Neural cell (in vitro differentiated cells): Measurements from ENCODE around the gene PROZ. TPM values are rescaled to one million over a fixed set of nuclear protein-coding genes. Genes with fewer than 3 reads are reported as not detected.

ENCODE experiments used
- H2AFZ ChIP-seq: fragments of 200-600, 300-800 bp; sonication (generic), shearing (Covaris generic); 2 replicates; pipeline ENCODE4 v1.6.0; 2014; ENCODE audit warnings: low read depth, mild to moderate bottlenecking, antibody characterized with exemption, low read length, moderate library complexity
- H3F3A ChIP-seq: fragments of 200-600 bp; shearing (Covaris generic); 2 replicates; pipeline ENCODE4 v1.6.1; 2016; ENCODE audit warnings: mild to moderate bottlenecking, moderate library complexity, mixed read lengths, antibody characterized with exemption, low read length; ENCODE audit not compliant: insufficient read depth, poor library complexity, severe bottlenecking
- H3K27ac ChIP-seq: fragments of 200-600, 300-800 bp; sonication (generic), shearing (Covaris generic); 2 replicates; pipeline ENCODE4 v1.5.1; 2014; ENCODE audit warnings: mild to moderate bottlenecking, low read length, moderate library complexity
- H3K27me3 ChIP-seq: fragments of 300-800, 200-600 bp; sonication (generic), shearing (Covaris generic); 2 replicates; pipeline ENCODE4 v1.6.0; 2014; ENCODE audit warnings: mild to moderate bottlenecking, low read depth, low read length, moderate library complexity; ENCODE audit not compliant: insufficient read depth
- H3K36me3 ChIP-seq: fragments of 300-800, 200-600 bp; sonication (generic), shearing (Covaris generic); 2 replicates; pipeline ENCODE4 v1.5.1; 2014; ENCODE audit warnings: mild to moderate bottlenecking, antibody characterized with exemption, low read length, moderate library complexity; ENCODE audit not compliant: insufficient read depth
- H3K4me2 ChIP-seq: fragments of 300-800, 200-600 bp; sonication (generic), shearing (Covaris generic); 2 replicates; pipeline ENCODE4 v1.6.0; 2014; ENCODE audit warnings: mild to moderate bottlenecking, low read length
- H3K4me3 ChIP-seq: fragments of 300-800, 200-600 bp; sonication (generic), shearing (Covaris generic); 2 replicates; pipeline ENCODE4 v1.5.1; 2014; ENCODE audit warnings: mild to moderate bottlenecking, low read length, moderate library complexity
- H3K79me2 ChIP-seq: fragments of 200-600 bp; shearing (Covaris generic); replicated peaks from 2 replicates; pipeline ENCODE4 v1.6.0; 2014; ENCODE audit warnings: mild to moderate bottlenecking, low read length, moderate library complexity; ENCODE audit not compliant: insufficient read depth
- H3K9ac ChIP-seq: fragments of 300-800, 200-600 bp; sonication (generic), shearing (Covaris generic); 2 replicates; pipeline ENCODE4 v1.6.1; 2016; ENCODE audit warnings: mild to moderate bottlenecking, low read length, mixed read lengths
- H3K9me2 ChIP-seq: fragments of 200-600 bp; shearing (Covaris generic); 2 replicates; pipeline ENCODE4 v1.6.1; 2016; ENCODE audit warnings: mild to moderate bottlenecking, low read length, mixed read lengths; ENCODE audit not compliant: insufficient read depth
- H3K9me3 ChIP-seq: fragments of 200-600, 300-800 bp; sonication (generic), shearing (Covaris generic); 2 replicates; pipeline ENCODE4 v1.6.1; 2016; ENCODE audit warnings: mild to moderate bottlenecking, mixed run types, low read length, moderate library complexity, mixed read lengths
- H4K20me1 ChIP-seq: fragments of 200-600 bp; shearing (Covaris generic); 2 replicates; pipeline ENCODE4 v1.6.1; 2016; ENCODE audit warnings: mild to moderate bottlenecking, mixed run types; ENCODE audit not compliant: insufficient read depth
- EP300 ChIP-seq: fragments of 450-650 bp; conservative IDR thresholded peaks from 2 replicates; pipeline ENCODE4 v1.6.1; 2014; ENCODE audit warnings: antibody characterized with exemption, mild to moderate bottlenecking, moderate library complexity; ENCODE audit not compliant: poor library complexity, severe bottlenecking
- EZH2 ChIP-seq: fragments of 200-600, 300-800 bp; shearing (Covaris generic), sonication (generic); IDR thresholded peaks from 2 replicates; pipeline ENCODE4 v1.6.1; 2014; ENCODE audit warnings: antibody characterized with exemption, low read length, borderline replicate concordance, mild to moderate bottlenecking; ENCODE audit not compliant: insufficient read depth, poor library complexity, severe bottlenecking
- MXI1 ChIP-seq: fragments of 450-650 bp; conservative IDR thresholded peaks from 2 replicates; pipeline ENCODE4 v1.6.1; 2014; ENCODE audit warnings: antibody characterized with exemption, mild to moderate bottlenecking; ENCODE audit not compliant: poor library complexity, severe bottlenecking
- POLR2AphosphoS5 ChIP-seq: IDR thresholded peaks from 2 replicates; pipeline ENCODE4 v1.6.1; 2012
- RAD21 ChIP-seq: fragments of 450-650 bp; conservative IDR thresholded peaks from 2 replicates; pipeline ENCODE4 v1.6.1; 2014; ENCODE audit warnings: antibody characterized with exemption, mild to moderate bottlenecking, moderate library complexity
- SMC3 ChIP-seq: fragments of 450-650 bp; conservative IDR thresholded peaks from 2 replicates; pipeline ENCODE4 v1.6.1; 2014; ENCODE audit warnings: antibody characterized with exemption, mild to moderate bottlenecking, moderate library complexity; ENCODE audit not compliant: poor library complexity
- TAF1 ChIP-seq: IDR thresholded peaks from 2 replicates; pipeline ENCODE4 v1.6.1; 2012; ENCODE audit warnings: low read depth
- polyA plus RNA-seq: library from polyadenylated mRNA; depleted of rRNA; stranded (reverse); fragments of >200 nt; gene quantifications from 2 replicates; pipeline ENCODE4 v1.2.3, GENCODE V29; 2014
- TF ChIP-seq, protein P1 (sequence below): IDR thresholded peaks from 2 replicates; pipeline ENCODE4 v1.6.1; 2012; ENCODE audit warnings: borderline replicate concordance
- TF ChIP-seq, protein P2 (sequence below): fragments of 450-650 bp; IDR thresholded peaks from 2 replicates; pipeline ENCODE4 v1.5.1; 2014; ENCODE audit warnings: antibody characterized with exemption, mild to moderate bottlenecking, moderate library complexity; ENCODE audit not compliant: poor library complexity, severe bottlenecking

Gene PROZ
- polyA plus RNA-seq, 1 donor from 2014 or later = not detected

DNA sequence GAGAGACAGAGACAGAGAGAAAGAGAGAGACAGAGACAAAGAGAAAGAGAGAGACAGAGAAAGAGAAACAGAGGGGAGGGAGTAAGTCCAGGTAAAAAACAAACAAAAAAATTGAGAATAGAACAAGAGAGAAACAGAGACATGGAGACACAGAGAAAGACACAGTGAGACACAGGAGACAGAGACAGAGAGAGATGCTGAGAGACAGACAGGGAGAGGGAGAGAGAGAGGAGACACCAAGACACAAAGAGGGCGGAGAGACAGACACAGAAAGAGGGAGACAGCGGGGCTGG is 5.8 kb upstream of the PROZ start:
- TF ChIP-seq EP300 (no peak), TAF1 (no peak), POLR2AphosphoS5 (no peak), EZH2 (no peak)
- TF ChIP-seq, protein P1, sequence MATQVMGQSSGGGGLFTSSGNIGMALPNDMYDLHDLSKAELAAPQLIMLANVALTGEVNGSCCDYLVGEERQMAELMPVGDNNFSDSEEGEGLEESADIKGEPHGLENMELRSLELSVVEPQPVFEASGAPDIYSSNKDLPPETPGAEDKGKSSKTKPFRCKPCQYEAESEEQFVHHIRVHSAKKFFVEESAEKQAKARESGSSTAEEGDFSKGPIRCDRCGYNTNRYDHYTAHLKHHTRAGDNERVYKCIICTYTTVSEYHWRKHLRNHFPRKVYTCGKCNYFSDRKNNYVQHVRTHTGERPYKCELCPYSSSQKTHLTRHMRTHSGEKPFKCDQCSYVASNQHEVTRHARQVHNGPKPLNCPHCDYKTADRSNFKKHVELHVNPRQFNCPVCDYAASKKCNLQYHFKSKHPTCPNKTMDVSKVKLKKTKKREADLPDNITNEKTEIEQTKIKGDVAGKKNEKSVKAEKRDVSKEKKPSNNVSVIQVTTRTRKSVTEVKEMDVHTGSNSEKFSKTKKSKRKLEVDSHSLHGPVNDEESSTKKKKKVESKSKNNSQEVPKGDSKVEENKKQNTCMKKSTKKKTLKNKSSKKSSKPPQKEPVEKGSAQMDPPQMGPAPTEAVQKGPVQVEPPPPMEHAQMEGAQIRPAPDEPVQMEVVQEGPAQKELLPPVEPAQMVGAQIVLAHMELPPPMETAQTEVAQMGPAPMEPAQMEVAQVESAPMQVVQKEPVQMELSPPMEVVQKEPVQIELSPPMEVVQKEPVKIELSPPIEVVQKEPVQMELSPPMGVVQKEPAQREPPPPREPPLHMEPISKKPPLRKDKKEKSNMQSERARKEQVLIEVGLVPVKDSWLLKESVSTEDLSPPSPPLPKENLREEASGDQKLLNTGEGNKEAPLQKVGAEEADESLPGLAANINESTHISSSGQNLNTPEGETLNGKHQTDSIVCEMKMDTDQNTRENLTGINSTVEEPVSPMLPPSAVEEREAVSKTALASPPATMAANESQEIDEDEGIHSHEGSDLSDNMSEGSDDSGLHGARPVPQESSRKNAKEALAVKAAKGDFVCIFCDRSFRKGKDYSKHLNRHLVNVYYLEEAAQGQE = no peak
- Histone ChIP-seq H3K27me3 (peaks cover 16% of the 10 kb centered on the region), H2AFZ (no peak overlapping the region), H3K36me3 (no peaks in the 10 kb centered on the region), H3K9ac (no peak overlapping the region), H3K9me3 (no peaks in the 10 kb centered on the region), H4K20me1 (no peaks in the 10 kb centered on the region), H3F3A (no peaks in the 10 kb centered on the region), H3K79me2 (no peaks in the 10 kb centered on the region), H3K4me2 (no peak overlapping the region), H3K4me3 (peak overlapping the region; percentile 61), H3K27ac (no peak overlapping the region), H3K9me2 (no peaks in the 10 kb centered on the region)

DNA sequence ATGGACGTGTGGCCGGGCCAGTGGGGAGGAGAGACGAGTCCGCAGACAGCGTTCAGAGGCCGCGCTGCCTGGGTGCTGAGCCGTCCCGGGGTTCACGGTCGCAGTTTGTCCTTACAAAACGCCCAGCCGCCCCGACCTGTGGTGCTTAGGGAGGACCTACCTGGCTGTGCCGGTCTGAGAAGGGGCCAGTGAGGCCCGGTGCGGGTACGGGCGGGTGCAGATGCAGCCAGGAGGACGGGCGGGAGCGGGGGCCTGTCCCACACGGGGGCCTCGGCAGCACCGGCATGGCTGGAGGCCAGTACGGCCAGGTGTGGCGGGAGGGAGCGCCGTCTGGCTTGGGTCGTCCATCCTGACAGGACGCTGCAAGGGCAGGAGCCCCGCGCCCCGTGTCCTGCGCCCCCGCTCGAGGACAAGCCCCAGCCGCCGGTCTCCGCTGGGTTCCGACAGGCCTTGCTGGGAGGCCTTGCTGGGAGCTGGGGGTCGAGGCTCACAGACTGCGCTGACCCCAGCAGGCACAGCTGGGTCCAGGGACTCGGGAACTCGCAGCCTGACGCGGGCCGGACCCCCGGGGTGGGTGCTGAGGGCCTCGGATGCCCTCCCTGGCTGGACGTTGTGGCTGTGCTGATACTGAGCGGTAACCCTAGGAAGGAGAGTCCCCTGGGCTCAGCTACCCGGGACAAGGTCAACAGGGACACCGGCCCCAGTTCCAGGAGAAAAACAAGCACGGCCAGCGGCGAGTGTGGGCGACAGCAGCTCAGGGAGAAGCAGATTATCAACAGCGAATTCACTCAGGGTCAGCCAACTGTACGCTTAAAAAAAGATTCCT is 5.3 kb upstream of the PROZ start:
- Histone ChIP-seq H3K9me2 (no peaks in the 10 kb centered on the region), H3K9ac (peak overlapping the region; percentile 40), H3K36me3 (no peaks in the 10 kb centered on the region), H3K4me2 (peak overlapping the region; percentile 32), H3F3A (no peaks in the 10 kb centered on the region), H3K79me2 (no peaks in the 10 kb centered on the region), H2AFZ (peak overlapping the region; percentile 14), H3K27ac (peak overlapping the region; percentile 2), H3K27me3 (peaks cover 16% of the 10 kb centered on the region), H3K4me3 (peak overlapping the region; percentile 61), H4K20me1 (no peaks in the 10 kb centered on the region), H3K9me3 (no peaks in the 10 kb centered on the region)
- TF ChIP-seq EP300 = no peak
- TF ChIP-seq SMC3 = no peak
- TF ChIP-seq POLR2AphosphoS5 = no peak
- TF ChIP-seq, protein P1 = no peak
- no peak for TF ChIP-seq EZH2
- no peak for TF ChIP-seq TAF1
- TF ChIP-seq RAD21 = no peak
- TF ChIP-seq, protein P2, sequence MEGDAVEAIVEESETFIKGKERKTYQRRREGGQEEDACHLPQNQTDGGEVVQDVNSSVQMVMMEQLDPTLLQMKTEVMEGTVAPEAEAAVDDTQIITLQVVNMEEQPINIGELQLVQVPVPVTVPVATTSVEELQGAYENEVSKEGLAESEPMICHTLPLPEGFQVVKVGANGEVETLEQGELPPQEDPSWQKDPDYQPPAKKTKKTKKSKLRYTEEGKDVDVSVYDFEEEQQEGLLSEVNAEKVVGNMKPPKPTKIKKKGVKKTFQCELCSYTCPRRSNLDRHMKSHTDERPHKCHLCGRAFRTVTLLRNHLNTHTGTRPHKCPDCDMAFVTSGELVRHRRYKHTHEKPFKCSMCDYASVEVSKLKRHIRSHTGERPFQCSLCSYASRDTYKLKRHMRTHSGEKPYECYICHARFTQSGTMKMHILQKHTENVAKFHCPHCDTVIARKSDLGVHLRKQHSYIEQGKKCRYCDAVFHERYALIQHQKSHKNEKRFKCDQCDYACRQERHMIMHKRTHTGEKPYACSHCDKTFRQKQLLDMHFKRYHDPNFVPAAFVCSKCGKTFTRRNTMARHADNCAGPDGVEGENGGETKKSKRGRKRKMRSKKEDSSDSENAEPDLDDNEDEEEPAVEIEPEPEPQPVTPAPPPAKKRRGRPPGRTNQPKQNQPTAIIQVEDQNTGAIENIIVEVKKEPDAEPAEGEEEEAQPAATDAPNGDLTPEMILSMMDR = no peak
- no peak for TF ChIP-seq MXI1
